K562 (cell line): ENCODE measurements around the gene THRSP. TPM values are rescaled to one million over a fixed set of nuclear protein-coding genes. Genes with fewer than 3 reads are reported as not detected.

Experiments
- BRD4 ChIP-seq: fragments of 200-600 bp; sonication (generic); IDR thresholded peaks from 2 replicates; pipeline ENCODE4 v1.6.1; 2017; ENCODE audit warnings: inconsistent platforms
- GABPB1 ChIP-seq: sonication (generic); formaldehyde crosslinking; IDR thresholded peaks from 2 replicates; pipeline ENCODE4 v1.8.0; 2022; ENCODE audit warnings: mild to moderate bottlenecking, missing genetic modification reagents
- HNRNPK ChIP-seq: fragments of 200-400 bp; formaldehyde crosslinking; IDR thresholded peaks from one replicate; pipeline ENCODE4 v1.6.1; 2018; ENCODE audit warnings: mild to moderate bottlenecking, low read depth, low read length; ENCODE audit not compliant: poor library complexity, severe bottlenecking
- KAT8 ChIP-seq: fragments of 450-650 bp; IDR thresholded peaks from 2 replicates; pipeline ENCODE4 v1.6.1; 2016; ENCODE audit warnings: low read depth, mild to moderate bottlenecking
- LCOR ChIP-seq: sonication (generic); formaldehyde crosslinking; IDR thresholded peaks from 2 replicates; pipeline ENCODE4 v1.8.0; 2022; ENCODE audit warnings: mild to moderate bottlenecking, missing genetic modification reagents
- MED1 ChIP-seq: sonication (generic); formaldehyde crosslinking; IDR thresholded peaks from 2 replicates; pipeline ENCODE4 v1.8.1; 2023; ENCODE audit warnings: missing genetic modification reagents, borderline replicate concordance
- MIER1 ChIP-seq: fragments of 450-650 bp; IDR thresholded peaks from 2 replicates; pipeline ENCODE4 v1.6.1; 2016; ENCODE audit warnings: antibody characterized with exemption, mild to moderate bottlenecking, low read depth
- NBN ChIP-seq: fragments of 450-650 bp; IDR thresholded peaks from 2 replicates; pipeline ENCODE4 v1.6.1; 2016; ENCODE audit warnings: low read depth, mild to moderate bottlenecking
- RAD51 ChIP-seq: fragments of 450-650 bp; IDR thresholded peaks from 2 replicates; pipeline ENCODE4 v1.7.1; 2016; ENCODE audit warnings: low read depth, mild to moderate bottlenecking, borderline replicate concordance
- XRCC3 ChIP-seq: fragments of 450-650 bp; IDR thresholded peaks from 2 replicates; pipeline ENCODE4 v1.6.1; 2017; ENCODE audit warnings: mild to moderate bottlenecking, moderate library complexity
- ZBTB17 ChIP-seq: fragments of 450-650 bp; formaldehyde crosslinking; IDR thresholded peaks from 2 replicates; pipeline ENCODE4 v1.4.0; 2020; ENCODE audit warnings: mild to moderate bottlenecking
- polyA plus RNA-seq, 8 experiments: library from polyadenylated mRNA; depleted of rRNA in 4 of 8; stranded (reverse) in 5 of 8; unstranded in 3 of 8; fragments of >200 nt; fragmentation: Nextera tagmentation in 2 of 8; fragmentation: Illumina TruSeq in 1 of 8; extraction: Ambion mirVana in 2 of 8; extraction: Trizol in 1 of 8; gene quantifications; 2 replicates each; pipeline versions ENCODE4 v1.2.1 to v1.2.3, GENCODE V29; 2011 to 2014; ENCODE audit warnings: inconsistent platforms in 1 of 8, missing spikeins in 1 of 8
- total RNA-seq, 7 experiments: library from RNA; depleted of rRNA in 6 of 7; stranded (reverse); fragments of >200 nt in 6 of 7; fragmentation: Illumina TruSeq in 2 of 7; extraction: Trizol in 2 of 7; gene quantifications; 2 replicates each; pipeline versions ENCODE4 v1.2.1 to v1.2.3, GENCODE V29; 2011 to 2021; ENCODE audit warnings: low replicate concordance in 1 of 7
- TF ChIP-seq, protein P1 (sequence below): fragments of 250-450 bp; sonication (Bioruptor Pico); IDR thresholded peaks from 2 replicates; pipeline ENCODE4 v1.4.0; 2020; ENCODE audit warnings: mild to moderate bottlenecking, moderate library complexity, borderline replicate concordance
- TF ChIP-seq, protein P2 (sequence below): fragments of 450-650 bp; formaldehyde crosslinking; IDR thresholded peaks from 2 replicates; pipeline ENCODE4 v1.4.0; 2022; ENCODE audit warnings: missing genetic modification characterization
- TF ChIP-seq, protein P3 (sequence below): fragments of 450-650 bp; IDR thresholded peaks from 2 replicates; pipeline ENCODE4 v1.6.1; 2016; ENCODE audit warnings: low read depth

Gene THRSP
- total and polyA plus RNA-seq, 9 of the 15 experiments (the other 6 are each of a cell fraction or from before 2014, with no cell fraction given): 0.23 to 0.56 (median 0.31) TPM; not detected in 2

DNA sequence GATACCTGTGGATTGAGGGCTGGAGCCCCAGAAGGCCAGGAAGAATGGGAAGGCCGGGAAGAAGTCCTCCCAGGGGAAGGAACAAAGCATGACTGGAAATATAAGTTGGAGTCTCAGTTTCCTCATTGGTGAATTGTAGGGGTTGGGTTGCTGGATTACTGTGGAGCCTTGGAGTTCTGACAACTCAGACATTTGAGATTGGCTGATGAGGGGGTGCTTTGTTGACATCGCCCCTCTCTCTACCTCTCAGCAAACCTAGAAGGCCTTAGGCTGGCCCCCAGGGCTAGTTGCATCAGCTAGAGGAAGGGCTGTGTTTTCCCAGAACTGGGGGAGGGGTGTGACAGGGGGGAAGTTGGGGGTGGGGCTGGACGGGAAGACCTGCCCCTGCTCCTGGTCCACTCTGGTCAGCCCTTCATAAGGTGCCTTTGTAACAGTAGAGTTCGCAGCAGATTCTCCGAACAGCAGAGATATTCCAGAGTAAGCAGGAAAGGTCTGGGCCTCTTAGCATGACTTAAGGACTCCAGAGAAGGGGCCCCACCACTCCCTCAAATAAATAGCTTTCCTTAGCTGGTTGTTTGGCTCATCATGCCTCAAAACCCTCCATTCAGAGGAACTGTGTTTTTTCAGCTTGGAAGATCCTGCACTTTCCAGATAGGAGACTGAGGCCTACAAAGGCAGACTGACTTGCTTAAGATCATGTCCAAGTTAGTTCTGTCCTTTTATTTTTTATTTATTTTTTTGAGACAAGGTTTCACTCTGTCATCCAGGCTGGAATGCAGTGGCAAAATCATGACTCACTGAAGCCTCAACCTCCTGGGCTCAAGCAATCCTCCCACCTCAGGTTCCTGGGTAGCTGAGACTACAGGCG is 12.5 kb upstream of the THRSP start (continued):
- no peak for TF ChIP-seq MED1 (CRISPR knock-in tag)
- TF ChIP-seq KAT8: no peak
- TF ChIP-seq, protein P1, sequence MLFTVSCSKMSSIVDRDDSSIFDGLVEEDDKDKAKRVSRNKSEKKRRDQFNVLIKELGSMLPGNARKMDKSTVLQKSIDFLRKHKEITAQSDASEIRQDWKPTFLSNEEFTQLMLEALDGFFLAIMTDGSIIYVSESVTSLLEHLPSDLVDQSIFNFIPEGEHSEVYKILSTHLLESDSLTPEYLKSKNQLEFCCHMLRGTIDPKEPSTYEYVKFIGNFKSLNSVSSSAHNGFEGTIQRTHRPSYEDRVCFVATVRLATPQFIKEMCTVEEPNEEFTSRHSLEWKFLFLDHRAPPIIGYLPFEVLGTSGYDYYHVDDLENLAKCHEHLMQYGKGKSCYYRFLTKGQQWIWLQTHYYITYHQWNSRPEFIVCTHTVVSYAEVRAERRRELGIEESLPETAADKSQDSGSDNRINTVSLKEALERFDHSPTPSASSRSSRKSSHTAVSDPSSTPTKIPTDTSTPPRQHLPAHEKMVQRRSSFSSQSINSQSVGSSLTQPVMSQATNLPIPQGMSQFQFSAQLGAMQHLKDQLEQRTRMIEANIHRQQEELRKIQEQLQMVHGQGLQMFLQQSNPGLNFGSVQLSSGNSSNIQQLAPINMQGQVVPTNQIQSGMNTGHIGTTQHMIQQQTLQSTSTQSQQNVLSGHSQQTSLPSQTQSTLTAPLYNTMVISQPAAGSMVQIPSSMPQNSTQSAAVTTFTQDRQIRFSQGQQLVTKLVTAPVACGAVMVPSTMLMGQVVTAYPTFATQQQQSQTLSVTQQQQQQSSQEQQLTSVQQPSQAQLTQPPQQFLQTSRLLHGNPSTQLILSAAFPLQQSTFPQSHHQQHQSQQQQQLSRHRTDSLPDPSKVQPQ (CRISPR knock-in tag): no peak
- TF ChIP-seq, protein P2, sequence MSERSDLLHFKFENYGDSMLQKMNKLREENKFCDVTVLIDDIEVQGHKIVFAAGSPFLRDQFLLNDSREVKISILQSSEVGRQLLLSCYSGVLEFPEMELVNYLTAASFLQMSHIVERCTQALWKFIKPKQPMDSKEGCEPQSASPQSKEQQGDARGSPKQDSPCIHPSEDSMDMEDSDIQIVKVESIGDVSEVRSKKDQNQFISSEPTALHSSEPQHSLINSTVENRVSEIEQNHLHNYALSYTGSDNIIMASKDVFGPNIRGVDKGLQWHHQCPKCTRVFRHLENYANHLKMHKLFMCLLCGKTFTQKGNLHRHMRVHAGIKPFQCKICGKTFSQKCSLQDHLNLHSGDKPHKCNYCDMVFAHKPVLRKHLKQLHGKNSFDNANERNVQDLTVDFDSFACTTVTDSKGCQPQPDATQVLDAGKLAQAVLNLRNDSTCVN (CRISPR knock-in tag): no peak
- peak; percentile 20; the same call in 1 of the 2 replicates for TF ChIP-seq RAD51
- TF ChIP-seq, protein P3, sequence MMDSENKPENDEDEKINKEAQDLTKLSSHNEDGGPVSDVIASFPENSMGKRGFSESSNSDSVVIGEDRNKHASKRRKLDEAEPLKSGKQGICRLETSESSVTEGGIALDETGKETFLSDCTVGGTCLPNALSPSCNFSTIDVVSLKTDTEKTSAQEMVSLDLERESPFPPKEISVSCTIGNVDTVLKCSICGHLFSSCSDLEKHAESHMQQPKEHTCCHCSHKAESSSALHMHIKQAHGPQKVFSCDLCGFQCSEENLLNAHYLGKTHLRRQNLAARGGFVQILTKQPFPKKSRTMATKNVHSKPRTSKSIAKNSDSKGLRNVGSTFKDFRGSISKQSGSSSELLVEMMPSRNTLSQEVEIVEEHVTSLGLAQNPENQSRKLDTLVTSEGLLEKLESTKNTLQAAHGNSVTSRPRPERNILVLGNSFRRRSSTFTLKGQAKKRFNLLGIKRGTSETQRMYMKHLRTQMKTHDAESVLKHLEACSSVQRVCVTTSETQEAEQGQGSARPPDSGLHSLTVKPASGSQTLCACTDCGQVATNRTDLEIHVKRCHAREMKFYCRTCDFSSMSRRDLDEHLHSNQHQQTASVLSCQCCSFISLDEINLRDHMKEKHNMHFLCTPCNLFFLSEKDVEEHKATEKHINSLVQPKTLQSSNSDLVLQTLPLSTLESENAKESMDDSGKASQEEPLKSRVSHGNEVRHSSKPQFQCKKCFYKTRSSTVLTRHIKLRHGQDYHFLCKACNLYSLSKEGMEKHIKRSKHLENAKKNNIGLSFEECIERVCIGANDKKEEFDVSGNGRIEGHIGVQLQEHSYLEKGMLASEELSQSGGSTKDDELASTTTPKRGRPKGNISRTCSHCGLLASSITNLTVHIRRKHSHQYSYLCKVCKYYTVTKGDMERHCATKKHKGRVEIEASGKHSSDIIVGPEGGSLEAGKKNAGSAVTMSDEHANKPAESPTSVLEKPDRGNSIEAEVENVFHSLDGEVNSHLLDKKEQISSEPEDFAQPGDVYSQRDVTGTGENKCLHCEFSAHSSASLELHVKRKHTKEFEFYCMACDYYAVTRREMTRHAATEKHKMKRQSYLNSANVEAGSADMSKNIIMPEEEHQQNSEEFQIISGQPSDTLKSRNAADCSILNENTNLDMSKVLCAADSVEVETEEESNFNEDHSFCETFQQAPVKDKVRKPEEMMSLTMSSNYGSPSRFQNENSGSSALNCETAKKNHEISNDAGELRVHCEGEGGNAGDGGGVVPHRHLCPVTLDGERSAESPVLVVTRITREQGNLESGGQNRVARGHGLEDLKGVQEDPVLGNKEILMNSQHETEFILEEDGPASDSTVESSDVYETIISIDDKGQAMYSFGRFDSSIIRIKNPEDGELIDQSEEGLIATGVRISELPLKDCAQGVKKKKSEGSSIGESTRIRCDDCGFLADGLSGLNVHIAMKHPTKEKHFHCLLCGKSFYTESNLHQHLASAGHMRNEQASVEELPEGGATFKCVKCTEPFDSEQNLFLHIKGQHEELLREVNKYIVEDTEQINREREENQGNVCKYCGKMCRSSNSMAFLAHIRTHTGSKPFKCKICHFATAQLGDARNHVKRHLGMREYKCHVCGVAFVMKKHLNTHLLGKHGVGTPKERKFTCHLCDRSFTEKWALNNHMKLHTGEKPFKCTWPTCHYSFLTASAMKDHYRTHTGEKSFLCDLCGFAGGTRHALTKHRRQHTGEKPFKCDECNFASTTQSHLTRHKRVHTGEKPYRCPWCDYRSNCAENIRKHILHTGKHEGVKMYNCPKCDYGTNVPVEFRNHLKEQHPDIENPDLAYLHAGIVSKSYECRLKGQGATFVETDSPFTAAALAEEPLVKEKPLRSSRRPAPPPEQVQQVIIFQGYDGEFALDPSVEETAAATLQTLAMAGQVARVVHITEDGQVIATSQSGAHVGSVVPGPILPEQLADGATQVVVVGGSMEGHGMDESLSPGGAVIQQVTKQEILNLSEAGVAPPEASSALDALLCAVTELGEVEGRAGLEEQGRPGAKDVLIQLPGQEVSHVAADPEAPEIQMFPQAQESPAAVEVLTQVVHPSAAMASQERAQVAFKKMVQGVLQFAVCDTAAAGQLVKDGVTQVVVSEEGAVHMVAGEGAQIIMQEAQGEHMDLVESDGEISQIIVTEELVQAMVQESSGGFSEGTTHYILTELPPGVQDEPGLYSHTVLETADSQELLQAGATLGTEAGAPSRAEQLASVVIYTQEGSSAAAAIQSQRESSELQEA: no peak
- TF ChIP-seq BRD4: peak; percentile 90; the same call in 1 of the 2 replicates
- TF ChIP-seq HNRNPK: no peak
- TF ChIP-seq XRCC3: no peak
- no peak for TF ChIP-seq GABPB1
- no peak for TF ChIP-seq LCOR
- TF ChIP-seq MIER1: no peak
- no peak for TF ChIP-seq ZBTB17
- no peak for TF ChIP-seq NBN
